Smooth muscle cell (in vitro differentiated cells): ENCODE results near the gene CHN2. TPM values are rescaled to one million over a fixed set of nuclear protein-coding genes. Genes with fewer than 3 reads are reported as not detected.

Source experiments
- DNase-seq: peaks from one replicate; lab custom pipeline; 2025; ENCODE audit not compliant: unreplicated experiment; lab: John Stamatoyannopoulos, UW
- H2AFZ ChIP-seq: fragments of 200-600 bp; sonication (generic); 2 replicates; pipeline ENCODE4 v1.6.0; 2016; ENCODE audit warnings: antibody characterized with exemption, low read depth, mild to moderate bottlenecking
- H3F3A ChIP-seq: fragments of 200-600 bp; sonication (generic); 2 replicates; pipeline ENCODE4 v1.6.0; 2017; ENCODE audit warnings: antibody characterized with exemption, low read depth
- H3K27ac ChIP-seq: fragments of 200-600 bp; sonication (generic); 2 replicates; pipeline ENCODE4 v1.5.1; 2016; ENCODE audit warnings: low read depth, mild to moderate bottlenecking
- H3K27me3 ChIP-seq: fragments of 200-600 bp; sonication (generic); 2 replicates; pipeline ENCODE4 v1.6.1; 2016; ENCODE audit warnings: low read depth, mild to moderate bottlenecking
- H3K36me3 ChIP-seq: fragments of 200-600 bp; sonication (generic); 2 replicates; pipeline ENCODE4 v1.5.1; 2016; ENCODE audit warnings: low read depth
- H3K4me1 ChIP-seq: fragments of 200-600 bp; sonication (generic); 2 replicates; pipeline ENCODE4 v1.5.1; 2016; ENCODE audit warnings: low read depth
- H3K4me2 ChIP-seq: fragments of 200-600 bp; sonication (generic); 2 replicates; pipeline ENCODE4 v1.6.0; 2016; ENCODE audit warnings: mild to moderate bottlenecking
- H3K4me3 ChIP-seq: fragments of 200-600 bp; sonication (generic); 2 replicates; pipeline ENCODE4 v1.5.1; 2016; ENCODE audit warnings: mild to moderate bottlenecking
- H3K79me2 ChIP-seq: fragments of 200-600 bp; sonication (generic); 2 replicates; pipeline ENCODE4 v1.6.0; 2016; ENCODE audit warnings: low read depth, mild to moderate bottlenecking
- H3K9ac ChIP-seq: fragments of 200-600 bp; sonication (generic); 2 replicates; pipeline ENCODE4 v1.6.0; 2016; ENCODE audit warnings: low read depth
- H3K9me3 ChIP-seq: fragments of 200-600 bp; sonication (generic); replicated peaks from 2 replicates; pipeline ENCODE4 v1.5.1; 2016; ENCODE audit warnings: low read depth
- H4K20me1 ChIP-seq: fragments of 200-600 bp; sonication (generic); 2 replicates; pipeline ENCODE4 v1.6.0; 2016; ENCODE audit warnings: low read depth
- WGBS: methylation state at CpG from one replicate; pipeline ENCODE4 v1.1.7; 2016; ENCODE audit warnings: low lambda C conversion rate; 5-methylcytosine and 5-hydroxymethylcytosine counted together
- polyA plus RNA-seq: library from polyadenylated mRNA; unstranded; fragments of >200 nt; fragmentation: Nextera tagmentation; extraction: Ambion mirVana; gene quantifications from 2 replicates; pipeline ENCODE4 v1.2.1, GENCODE V29; 2016
- total RNA-seq: library from RNA; depleted of rRNA; stranded (reverse); fragments of >200 nt; gene quantifications from 2 replicates; pipeline ENCODE4 v1.2.3, GENCODE V29; 2014
- TF ChIP-seq, protein P1 (sequence below): fragments of 200-600 bp; sonication (generic); IDR thresholded peaks from 2 replicates; pipeline ENCODE4 v1.5.1; 2017; ENCODE audit warnings: borderline replicate concordance, mild to moderate bottlenecking, antibody characterized with exemption; ENCODE audit not compliant: insufficient read depth, poor library complexity, severe bottlenecking

CHN2 gene
- total and polyA plus RNA-seq, 2 experiments from 2014 or later: 7.4 to 20.7 TPM

DNA sequence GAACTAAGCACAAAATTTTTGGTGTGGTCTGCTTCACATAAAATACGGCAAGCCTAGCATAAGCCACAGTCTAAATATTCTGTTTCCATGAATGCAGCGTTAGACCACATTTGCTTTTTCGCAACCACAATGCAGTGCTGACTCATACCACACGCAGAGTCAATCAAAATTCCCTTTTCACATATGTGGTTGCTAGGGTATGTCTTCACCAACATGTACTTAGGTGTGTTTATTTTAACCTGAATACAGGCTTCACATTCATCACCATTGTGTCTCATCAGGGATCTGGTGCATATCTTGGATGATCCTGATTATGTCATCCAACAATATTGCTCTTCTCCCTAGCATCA is 90.8 kb downstream of the CHN2 start:
- Histone ChIP-seq H3K27ac (peak overlapping the region; percentile 81), H4K20me1 (no peaks in the 10 kb centered on the region), H3K79me2 (no peaks in the 10 kb centered on the region), H3K36me3 (no peaks in the 10 kb centered on the region), H3K4me1 (peaks cover 21% of the 10 kb centered on the region), H3K4me2 (peak overlapping the region; percentile 22), H3K27me3 (no peaks in the 10 kb centered on the region), H3K9me3 (no peaks in the 10 kb centered on the region), H3F3A (no peaks in the 10 kb centered on the region), H2AFZ (no peak overlapping the region), H3K9ac (peak overlapping the region; percentile 8), H3K4me3 (no peak overlapping the region)
- TF ChIP-seq, protein P1, sequence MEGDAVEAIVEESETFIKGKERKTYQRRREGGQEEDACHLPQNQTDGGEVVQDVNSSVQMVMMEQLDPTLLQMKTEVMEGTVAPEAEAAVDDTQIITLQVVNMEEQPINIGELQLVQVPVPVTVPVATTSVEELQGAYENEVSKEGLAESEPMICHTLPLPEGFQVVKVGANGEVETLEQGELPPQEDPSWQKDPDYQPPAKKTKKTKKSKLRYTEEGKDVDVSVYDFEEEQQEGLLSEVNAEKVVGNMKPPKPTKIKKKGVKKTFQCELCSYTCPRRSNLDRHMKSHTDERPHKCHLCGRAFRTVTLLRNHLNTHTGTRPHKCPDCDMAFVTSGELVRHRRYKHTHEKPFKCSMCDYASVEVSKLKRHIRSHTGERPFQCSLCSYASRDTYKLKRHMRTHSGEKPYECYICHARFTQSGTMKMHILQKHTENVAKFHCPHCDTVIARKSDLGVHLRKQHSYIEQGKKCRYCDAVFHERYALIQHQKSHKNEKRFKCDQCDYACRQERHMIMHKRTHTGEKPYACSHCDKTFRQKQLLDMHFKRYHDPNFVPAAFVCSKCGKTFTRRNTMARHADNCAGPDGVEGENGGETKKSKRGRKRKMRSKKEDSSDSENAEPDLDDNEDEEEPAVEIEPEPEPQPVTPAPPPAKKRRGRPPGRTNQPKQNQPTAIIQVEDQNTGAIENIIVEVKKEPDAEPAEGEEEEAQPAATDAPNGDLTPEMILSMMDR: no peak
- DNase-seq: no peak
- WGBS: 5% methylated on average over 4 of the region's 4 CpGs

DNA sequence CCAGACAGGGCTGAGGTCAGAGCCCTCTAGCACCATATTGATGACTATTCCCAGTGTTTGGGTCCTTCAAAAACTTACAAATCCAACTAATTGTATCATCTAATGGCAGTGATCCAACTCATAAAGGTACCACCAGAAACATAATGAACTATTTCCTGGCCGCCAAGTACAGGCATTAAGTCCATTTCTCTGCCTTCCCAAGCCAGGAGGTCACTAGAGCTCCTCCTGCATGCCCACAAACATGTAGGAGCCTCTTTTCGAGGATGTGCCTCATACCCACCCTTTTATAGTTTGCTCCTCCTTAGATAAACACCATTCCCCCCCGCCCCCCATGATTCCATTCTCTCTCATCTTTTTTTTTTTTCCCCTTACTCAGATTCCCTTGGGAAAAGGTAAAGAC is 91.3 kb downstream of the CHN2 start:
- no peaks in the 10 kb centered on the region for H3K27me3 ChIP-seq
- H3K9ac ChIP-seq: peak overlapping the region; percentile 8
- H3K27ac ChIP-seq: peak overlapping the region; percentile 71
- TF ChIP-seq, protein P1: no peak
- no peaks in the 10 kb centered on the region for H3K79me2 ChIP-seq
- no peak overlapping the region for H3K4me2 ChIP-seq
- peaks cover 21% of the 10 kb centered on the region for H3K4me1 ChIP-seq
- DNase-seq: no peak
- no peak overlapping the region for H2AFZ ChIP-seq
- no peaks in the 10 kb centered on the region for H3K9me3 ChIP-seq
- no peaks in the 10 kb centered on the region for H4K20me1 ChIP-seq
- H3K4me3 ChIP-seq: no peak overlapping the region
- no peaks in the 10 kb centered on the region for H3F3A ChIP-seq
- H3K36me3 ChIP-seq: no peaks in the 10 kb centered on the region
- 87% methylated on average over 3 of the region's 3 CpGs for WGBS

DNA sequence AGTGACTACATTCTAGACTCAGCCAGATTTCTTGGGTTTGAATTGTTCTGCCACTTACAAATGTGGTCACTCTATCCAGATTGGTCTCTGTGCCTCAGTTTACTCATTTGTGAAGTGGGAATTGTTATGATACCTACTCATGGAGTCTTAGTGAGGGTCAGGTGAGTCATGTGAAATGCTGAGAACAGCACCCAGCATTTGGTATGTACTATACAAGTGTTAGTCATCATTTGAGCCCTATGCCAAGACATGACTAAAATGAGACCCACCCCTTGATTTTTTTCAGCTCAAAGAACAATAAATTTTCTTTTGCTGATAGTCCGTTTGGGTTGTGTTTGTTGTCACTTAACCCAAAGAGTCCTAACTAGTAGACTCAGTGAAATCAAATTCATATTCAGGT is 92.8 kb downstream of the CHN2 start:
- H3K4me3 ChIP-seq: no peak overlapping the region
- peak overlapping the region; percentile 14 for H3K27ac ChIP-seq
- peak overlapping the region; percentile 13 for H3K9ac ChIP-seq
- no peaks in the 10 kb centered on the region for H4K20me1 ChIP-seq
- H3K79me2 ChIP-seq: no peaks in the 10 kb centered on the region
- H3K27me3 ChIP-seq: no peaks in the 10 kb centered on the region
- no peaks in the 10 kb centered on the region for H3K9me3 ChIP-seq
- DNase-seq: no peak
- 54% methylated on average over 1 of the region's 1 CpG for WGBS
- no peak overlapping the region for H3K4me2 ChIP-seq
- TF ChIP-seq, protein P1: no peak
- H3K4me1 ChIP-seq: peaks cover 21% of the 10 kb centered on the region
- H3K36me3 ChIP-seq: no peaks in the 10 kb centered on the region
- H2AFZ ChIP-seq: no peak overlapping the region
- no peaks in the 10 kb centered on the region for H3F3A ChIP-seq
